Neural cell (in vitro differentiated cells): ENCODE data around the gene ADRA2A. TPM values are rescaled to one million over a fixed set of nuclear protein-coding genes. Genes with fewer than 3 reads are reported as not detected.
A peak's percentile ranks its signal among the peaks of the same experiment; 100 is the strongest.

ENCODE experiments used
- H2AFZ ChIP-seq: fragments of 200-600, 300-800 bp; sonication (generic), shearing (Covaris generic); 2 replicates; pipeline ENCODE4 v1.6.0; 2014; ENCODE audit warnings: low read depth, mild to moderate bottlenecking, antibody characterized with exemption, low read length, moderate library complexity
- H3F3A ChIP-seq: fragments of 200-600 bp; shearing (Covaris generic); 2 replicates; pipeline ENCODE4 v1.6.1; 2016; ENCODE audit warnings: mild to moderate bottlenecking, moderate library complexity, mixed read lengths, antibody characterized with exemption, low read length; ENCODE audit not compliant: insufficient read depth, poor library complexity, severe bottlenecking
- H3K27ac ChIP-seq: fragments of 200-600, 300-800 bp; sonication (generic), shearing (Covaris generic); 2 replicates; pipeline ENCODE4 v1.5.1; 2014; ENCODE audit warnings: mild to moderate bottlenecking, low read length, moderate library complexity
- H3K27me3 ChIP-seq: fragments of 300-800, 200-600 bp; sonication (generic), shearing (Covaris generic); 2 replicates; pipeline ENCODE4 v1.6.0; 2014; ENCODE audit warnings: mild to moderate bottlenecking, low read depth, low read length, moderate library complexity; ENCODE audit not compliant: insufficient read depth
- H3K36me3 ChIP-seq: fragments of 300-800, 200-600 bp; sonication (generic), shearing (Covaris generic); 2 replicates; pipeline ENCODE4 v1.5.1; 2014; ENCODE audit warnings: mild to moderate bottlenecking, antibody characterized with exemption, low read length, moderate library complexity; ENCODE audit not compliant: insufficient read depth
- H3K4me2 ChIP-seq: fragments of 300-800, 200-600 bp; sonication (generic), shearing (Covaris generic); 2 replicates; pipeline ENCODE4 v1.6.0; 2014; ENCODE audit warnings: mild to moderate bottlenecking, low read length
- H3K4me3 ChIP-seq: fragments of 300-800, 200-600 bp; sonication (generic), shearing (Covaris generic); 2 replicates; pipeline ENCODE4 v1.5.1; 2014; ENCODE audit warnings: mild to moderate bottlenecking, low read length, moderate library complexity
- H3K79me2 ChIP-seq: fragments of 200-600 bp; shearing (Covaris generic); replicated peaks from 2 replicates; pipeline ENCODE4 v1.6.0; 2014; ENCODE audit warnings: mild to moderate bottlenecking, low read length, moderate library complexity; ENCODE audit not compliant: insufficient read depth
- H3K9ac ChIP-seq: fragments of 300-800, 200-600 bp; sonication (generic), shearing (Covaris generic); 2 replicates; pipeline ENCODE4 v1.6.1; 2016; ENCODE audit warnings: mild to moderate bottlenecking, low read length, mixed read lengths
- H3K9me2 ChIP-seq: fragments of 200-600 bp; shearing (Covaris generic); 2 replicates; pipeline ENCODE4 v1.6.1; 2016; ENCODE audit warnings: mild to moderate bottlenecking, low read length, mixed read lengths; ENCODE audit not compliant: insufficient read depth
- H3K9me3 ChIP-seq: fragments of 200-600, 300-800 bp; sonication (generic), shearing (Covaris generic); 2 replicates; pipeline ENCODE4 v1.6.1; 2016; ENCODE audit warnings: mild to moderate bottlenecking, mixed run types, low read length, moderate library complexity, mixed read lengths
- H4K20me1 ChIP-seq: fragments of 200-600 bp; shearing (Covaris generic); 2 replicates; pipeline ENCODE4 v1.6.1; 2016; ENCODE audit warnings: mild to moderate bottlenecking, mixed run types; ENCODE audit not compliant: insufficient read depth
- CTCF ChIP-seq: fragments of 450-650 bp; IDR thresholded peaks from 2 replicates; pipeline ENCODE4 v1.5.1; 2014; ENCODE audit warnings: antibody characterized with exemption, mild to moderate bottlenecking, moderate library complexity; ENCODE audit not compliant: poor library complexity, severe bottlenecking
- EP300 ChIP-seq: fragments of 450-650 bp; conservative IDR thresholded peaks from 2 replicates; pipeline ENCODE4 v1.6.1; 2014; ENCODE audit warnings: antibody characterized with exemption, mild to moderate bottlenecking, moderate library complexity; ENCODE audit not compliant: poor library complexity, severe bottlenecking
- EZH2 ChIP-seq: fragments of 200-600, 300-800 bp; shearing (Covaris generic), sonication (generic); IDR thresholded peaks from 2 replicates; pipeline ENCODE4 v1.6.1; 2014; ENCODE audit warnings: antibody characterized with exemption, low read length, borderline replicate concordance, mild to moderate bottlenecking; ENCODE audit not compliant: insufficient read depth, poor library complexity, severe bottlenecking
- MXI1 ChIP-seq: fragments of 450-650 bp; conservative IDR thresholded peaks from 2 replicates; pipeline ENCODE4 v1.6.1; 2014; ENCODE audit warnings: antibody characterized with exemption, mild to moderate bottlenecking; ENCODE audit not compliant: poor library complexity, severe bottlenecking
- POLR2AphosphoS5 ChIP-seq: IDR thresholded peaks from 2 replicates; pipeline ENCODE4 v1.6.1; 2012
- RAD21 ChIP-seq: fragments of 450-650 bp; conservative IDR thresholded peaks from 2 replicates; pipeline ENCODE4 v1.6.1; 2014; ENCODE audit warnings: antibody characterized with exemption, mild to moderate bottlenecking, moderate library complexity
- REST ChIP-seq: IDR thresholded peaks from 2 replicates; pipeline ENCODE4 v1.6.1; 2012; ENCODE audit warnings: borderline replicate concordance
- SMC3 ChIP-seq: fragments of 450-650 bp; conservative IDR thresholded peaks from 2 replicates; pipeline ENCODE4 v1.6.1; 2014; ENCODE audit warnings: antibody characterized with exemption, mild to moderate bottlenecking, moderate library complexity; ENCODE audit not compliant: poor library complexity
- TAF1 ChIP-seq: IDR thresholded peaks from 2 replicates; pipeline ENCODE4 v1.6.1; 2012; ENCODE audit warnings: low read depth
- polyA plus RNA-seq: library from polyadenylated mRNA; depleted of rRNA; stranded (reverse); fragments of >200 nt; gene quantifications from 2 replicates; pipeline ENCODE4 v1.2.3, GENCODE V29; 2014

The ADRA2A gene
- polyA plus RNA-seq, 1 donor from 2014 or later: 2.5 TPM

DNA sequence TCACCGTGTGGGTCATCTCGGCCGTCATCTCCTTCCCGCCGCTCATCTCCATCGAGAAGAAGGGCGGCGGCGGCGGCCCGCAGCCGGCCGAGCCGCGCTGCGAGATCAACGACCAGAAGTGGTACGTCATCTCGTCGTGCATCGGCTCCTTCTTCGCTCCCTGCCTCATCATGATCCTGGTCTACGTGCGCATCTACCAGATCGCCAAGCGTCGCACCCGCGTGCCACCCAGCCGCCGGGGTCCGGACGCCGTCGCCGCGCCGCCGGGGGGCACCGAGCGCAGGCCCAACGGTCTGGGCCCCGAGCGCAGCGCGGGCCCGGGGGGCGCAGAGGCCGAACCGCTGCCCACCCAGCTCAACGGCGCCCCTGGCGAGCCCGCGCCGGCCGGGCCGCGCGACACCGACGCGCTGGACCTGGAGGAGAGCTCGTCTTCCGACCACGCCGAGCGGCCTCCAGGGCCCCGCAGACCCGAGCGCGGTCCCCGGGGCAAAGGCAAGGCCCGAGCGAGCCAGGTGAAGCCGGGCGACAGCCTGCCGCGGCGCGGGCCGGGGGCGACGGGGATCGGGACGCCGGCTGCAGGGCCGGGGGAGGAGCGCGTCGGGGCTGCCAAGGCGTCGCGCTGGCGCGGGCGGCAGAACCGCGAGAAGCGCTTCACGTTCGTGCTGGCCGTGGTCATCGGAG, 1.8 kb downstream of the ADRA2A start:
- H3K9me3 ChIP-seq: peaks cover 6% of the 10 kb centered on the region

DNA sequence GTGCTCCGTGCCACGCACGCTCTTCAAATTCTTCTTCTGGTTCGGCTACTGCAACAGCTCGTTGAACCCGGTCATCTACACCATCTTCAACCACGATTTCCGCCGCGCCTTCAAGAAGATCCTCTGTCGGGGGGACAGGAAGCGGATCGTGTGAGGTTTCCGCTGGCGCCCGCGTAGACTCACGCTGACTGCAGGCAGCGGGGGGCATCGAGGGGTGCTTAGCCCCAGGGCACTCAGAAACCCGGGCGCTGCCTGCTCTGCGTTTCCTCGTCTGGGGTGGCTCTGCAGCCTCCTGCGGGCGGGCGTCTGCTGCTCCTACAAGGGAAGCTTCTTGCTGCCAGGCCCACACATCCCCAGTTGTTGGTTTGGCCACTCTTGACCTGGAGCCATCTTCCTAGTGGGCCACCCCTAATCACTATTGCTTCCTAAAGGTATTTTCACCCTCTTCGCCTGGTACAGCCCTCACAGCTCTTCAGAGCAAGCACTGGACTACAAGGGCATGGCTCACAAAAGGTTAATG, 2.5 kb downstream of the ADRA2A start:
- Histone ChIP-seq H2AFZ (no peak overlapping the region), H3K9me2 (no peaks in the 10 kb centered on the region), H3K9me3 (peaks cover 6% of the 10 kb centered on the region), H3K79me2 (no peaks in the 10 kb centered on the region), H4K20me1 (no peaks in the 10 kb centered on the region), H3K27me3 (peaks cover 39% of the 10 kb centered on the region), H3F3A (no peaks in the 10 kb centered on the region), H3K36me3 (no peaks in the 10 kb centered on the region), H3K4me2 (no peak overlapping the region), H3K9ac (no peak overlapping the region), H3K4me3 (peak overlapping the region; percentile 44), H3K27ac (no peak overlapping the region)
- TF ChIP-seq RAD21 (no peak), CTCF (no peak), TAF1 (no peak), SMC3 (no peak), EZH2 (no peak), EP300 (no peak), POLR2AphosphoS5 (no peak)

More for the DNA sequence above, 1.8 kb downstream of the ADRA2A start:
- no peaks in the 10 kb centered on the region for H3K9me2 ChIP-seq
- no peaks in the 10 kb centered on the region for H3K79me2 ChIP-seq
- no peaks in the 10 kb centered on the region for H3K36me3 ChIP-seq
- no peak overlapping the region for H3K27ac ChIP-seq
- H3K4me2 ChIP-seq: no peak overlapping the region
- peaks cover 39% of the 10 kb centered on the region for H3K27me3 ChIP-seq
- TF ChIP-seq TAF1: no peak
- no peak for TF ChIP-seq EZH2
- no peak for TF ChIP-seq REST
- no peak for TF ChIP-seq SMC3
- TF ChIP-seq CTCF: no peak
- no peak for TF ChIP-seq MXI1
- TF ChIP-seq POLR2AphosphoS5: no peak
- no peak for TF ChIP-seq RAD21
- H3K9ac ChIP-seq: no peak overlapping the region
- peak overlapping the region; percentile 88 for H3K4me3 ChIP-seq
- no peaks in the 10 kb centered on the region for H3F3A ChIP-seq
- no peaks in the 10 kb centered on the region for H4K20me1 ChIP-seq
- no peak overlapping the region for H2AFZ ChIP-seq
